GM21528 (cell line): Measurements from ENCODE around the gene SEC16B.
"Not testable (repeated sequence)": the region's sequence is repeated elsewhere in the genome, so short reads cannot be mapped to it uniquely, and the experiment has no call there.

Experiments
- ATAC-seq: cut with Tn5 transposase; IDR thresholded peaks from one replicate; pipeline ENCODE4 v1.9.1; 2021; ENCODE audit warnings: mild to moderate bottlenecking, moderate library complexity; ENCODE audit not compliant: unreplicated experiment, low FRiP score

Gene SEC16B

GRCh38 chr1:177969825-177970371 is at the start of gene SEC16B:
Gene SEC16B, minus strand, starts transcription at chr1:177970058. Its CDS starts 2,077 bp downstream, at chr1:177967981.
- no peak for ATAC-seq

- no peak for ATAC-seq
These were observed 49.8 kb upstream of the SEC16B start for GRCh38 chr1:178019622-178020021.

GRCh38 chr1:178019208-178019607 is 49.4 kb upstream of the SEC16B start:
- no peak for ATAC-seq

- ATAC-seq, result no peak
These were observed 47.7 kb upstream of the SEC16B start for GRCh38 chr1:178017517-178017916.

GRCh38 chr1:178011864-178012503 is 42.1 kb upstream of the SEC16B start:
- no peak for ATAC-seq

- no peak for ATAC-seq
These were observed 41.6 kb upstream of the SEC16B start for GRCh38 chr1:178011465-178011828.

GRCh38 chr1:178010674-178011464 is 41.0 kb upstream of the SEC16B start:
- no peak for ATAC-seq

- ATAC-seq, result no peak
These were observed 36.2 kb upstream of the SEC16B start for GRCh38 chr1:178006043-178006442.

GRCh38 chr1:178005450-178005849 is 35.6 kb upstream of the SEC16B start:
- no peak for ATAC-seq

GRCh38 chr1:178004926-178005391 is 35.1 kb upstream of the SEC16B start:
- no peak for ATAC-seq

GRCh38 chr1:177998696-177999631 is 29.1 kb upstream of the SEC16B start:
- no peak for ATAC-seq

GRCh38 chr1:177996957-177997356 is 27.1 kb upstream of the SEC16B start:
- no peak for ATAC-seq

GRCh38 chr1:177995369-177995768 is 25.5 kb upstream of the SEC16B start:
- no peak for ATAC-seq

GRCh38 chr1:177986281-177986680 is 16.4 kb upstream of the SEC16B start:
- ATAC-seq, result not testable (repeated sequence)

- ATAC-seq, result no peak
These were observed 14.9 kb upstream of the SEC16B start for GRCh38 chr1:177984761-177985160.

GRCh38 chr1:177984136-177984525 is 14.3 kb upstream of the SEC16B start:
- ATAC-seq, result no peak

GRCh38 chr1:177983482-177984135 is 13.8 kb upstream of the SEC16B start:
- no peak for ATAC-seq

- no peak for ATAC-seq
These were observed 13.2 kb upstream of the SEC16B start for GRCh38 chr1:177983077-177983476.

- no peak for ATAC-seq
These were observed 11.3 kb upstream of the SEC16B start for GRCh38 chr1:177981200-177981599.

GRCh38 chr1:177979272-177979671 is 9.4 kb upstream of the SEC16B start:
- no peak for ATAC-seq
